AML-193 (cell line): ENCODE data around the gene TTLL10.
"Not testable (repeated sequence)": the region's sequence is repeated elsewhere in the genome, so short reads cannot be mapped to it uniquely, and the experiment has no call there.

Source experiments
- DNase-seq, 2 experiments: peaks; one replicate each; lab custom pipeline; 2025; lab: John Stamatoyannopoulos, UW

Gene TTLL10

GRCh38 chr1:1141911-1142250 is 31.8 kb upstream of the TTLL10 start:
- no peak for DNase-seq

DNA sequence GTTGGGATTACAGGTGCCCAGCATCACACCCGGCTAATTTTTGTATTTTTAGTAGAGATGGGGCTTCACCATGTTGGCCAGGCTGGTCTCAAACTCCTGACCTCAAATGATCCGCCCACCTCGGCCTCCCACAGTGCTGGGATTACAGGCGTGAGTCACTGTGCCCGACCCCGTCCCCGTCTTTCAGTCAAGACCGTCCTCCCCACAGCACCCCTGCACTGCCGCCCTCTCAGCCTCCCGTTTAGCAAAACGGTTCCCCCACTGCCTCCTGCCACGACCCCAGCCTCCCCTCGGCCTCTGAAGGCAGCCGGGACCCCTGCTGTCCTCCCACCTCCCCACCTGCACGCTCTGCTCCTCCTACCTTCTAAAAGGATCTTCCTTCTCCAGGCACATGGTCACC is 31.3 kb upstream of the TTLL10 start:
- not testable (repeated sequence) for DNase-seq

GRCh38 chr1:1142844-1143243 is 30.8 kb upstream of the TTLL10 start:
- no peak for DNase-seq

- no peak for DNase-seq
Observed at GRCh38 chr1:1143636-1144035, 30.0 kb upstream of the TTLL10 start.

DNA sequence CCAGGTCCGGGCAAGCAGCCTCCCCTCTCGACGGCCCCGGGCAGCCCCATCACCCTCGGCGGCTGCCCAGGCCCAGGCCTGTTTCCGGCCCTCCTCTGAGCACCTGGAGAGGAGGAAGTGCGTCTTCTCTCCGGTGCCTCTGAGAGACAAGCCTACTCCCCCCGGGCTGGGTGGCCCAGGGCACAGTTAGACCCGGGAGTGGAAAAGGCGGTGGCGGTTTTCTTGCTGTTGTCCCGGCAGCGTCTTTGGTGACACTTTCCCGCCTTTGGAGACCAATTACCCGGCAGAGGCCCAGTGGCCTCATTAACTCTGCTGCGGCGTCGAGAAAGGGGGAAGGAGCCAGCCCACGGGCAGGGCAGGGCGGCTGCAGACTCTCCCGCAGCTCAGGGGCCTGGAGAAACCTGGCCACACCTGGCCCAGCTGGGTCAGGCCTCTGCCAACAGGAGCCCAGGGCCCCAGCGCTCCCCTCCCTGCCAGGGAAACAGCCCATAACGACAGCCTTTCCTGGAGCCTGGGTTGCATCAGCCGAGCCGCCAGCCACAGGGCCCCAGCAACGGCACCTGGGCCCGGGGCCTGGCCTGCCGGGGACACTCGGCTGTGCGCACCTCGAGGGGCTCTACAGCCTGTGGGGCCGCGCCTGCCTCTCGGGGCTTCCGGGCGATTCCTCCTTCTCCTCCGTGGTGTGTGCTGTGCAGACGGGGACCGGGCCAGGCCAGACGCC is 29.4 kb upstream of the TTLL10 start:
- DNase-seq: no peak

DNA sequence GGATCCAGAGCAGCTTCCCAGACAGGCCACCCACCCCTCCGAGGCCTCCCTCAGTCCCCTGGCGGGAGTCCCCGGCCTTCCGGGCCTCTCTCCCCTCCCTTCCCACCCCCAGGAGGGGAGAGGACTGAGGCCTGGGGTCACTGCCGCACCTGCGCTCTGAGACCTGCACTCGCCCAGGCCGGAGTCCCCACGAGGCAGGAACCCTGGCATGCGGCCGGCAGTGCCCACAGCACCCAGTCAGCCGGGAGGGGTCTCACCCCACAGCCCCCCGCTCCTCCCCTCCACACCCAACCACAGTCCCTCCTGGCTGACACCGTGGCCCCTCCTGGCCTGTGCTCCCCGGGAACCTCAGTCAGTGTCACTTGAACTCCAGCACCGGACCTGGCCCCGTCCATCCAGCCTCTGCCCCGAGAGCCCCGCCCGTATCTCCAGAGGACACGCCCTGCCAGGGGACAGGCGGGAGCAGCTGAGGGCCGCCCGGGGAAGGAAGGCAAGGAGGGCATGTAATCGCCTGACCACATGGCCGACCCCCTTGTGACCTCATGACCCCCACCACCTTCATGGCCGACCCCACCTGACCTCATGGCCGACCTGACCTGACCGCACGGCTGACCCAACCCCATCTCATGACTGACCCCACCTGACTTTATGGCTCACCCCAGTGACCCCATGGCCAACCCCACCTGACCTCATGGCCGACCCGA is 28.7 kb upstream of the TTLL10 start:
- DNase-seq: no peak

- no peak for DNase-seq
Observed at GRCh38 chr1:1145547-1145914, 28.1 kb upstream of the TTLL10 start.

DNA sequence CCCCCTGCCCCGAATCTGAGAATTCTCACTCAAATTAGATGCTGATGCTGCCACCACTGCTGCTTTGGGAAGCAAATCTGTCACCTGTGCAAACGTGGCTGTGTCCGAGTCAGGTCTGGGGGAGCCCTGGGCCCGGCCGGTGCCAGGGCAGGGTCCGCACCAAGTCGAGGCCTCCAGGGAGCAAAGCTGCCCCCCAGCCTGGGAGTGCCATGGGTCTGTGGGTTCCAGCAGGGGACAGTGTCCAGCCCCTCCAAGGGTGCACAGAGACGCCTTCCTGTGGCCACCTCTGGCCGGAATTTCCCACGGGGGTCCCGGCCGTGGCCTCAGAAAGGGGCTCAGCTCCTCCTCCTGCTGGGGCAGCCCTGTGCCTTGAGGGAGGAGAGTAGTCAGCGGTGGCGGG is 27.7 kb upstream of the TTLL10 start:
- DNase-seq: no peak

- no peak for DNase-seq
Observed at GRCh38 chr1:1146596-1146995, 27.1 kb upstream of the TTLL10 start.

GRCh38 chr1:1148061-1148460 is 25.6 kb upstream of the TTLL10 start:
- no peak for DNase-seq

GRCh38 chr1:1148569-1148968 is 25.1 kb upstream of the TTLL10 start:
- DNase-seq: no peak

DNA sequence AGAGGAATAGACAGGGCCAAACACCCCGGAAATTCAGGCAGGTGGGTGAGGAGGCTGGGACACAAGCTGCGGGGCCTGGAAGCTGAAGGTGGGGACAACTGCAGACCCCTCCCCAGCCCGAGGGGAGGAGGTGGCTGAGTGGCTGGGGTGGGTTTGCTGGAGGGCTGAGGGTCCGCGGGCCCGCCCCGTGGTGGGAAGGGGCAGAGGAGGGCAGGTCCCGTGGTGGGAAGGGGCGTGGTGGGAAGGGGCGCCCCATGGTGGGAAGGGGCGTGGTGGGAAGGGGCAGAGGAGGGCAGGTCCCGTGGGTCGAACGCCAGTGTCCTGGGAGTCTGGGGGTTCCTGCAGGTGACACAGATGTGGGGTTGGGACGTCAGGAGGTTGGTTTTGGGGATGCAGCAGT is 24.3 kb upstream of the TTLL10 start:
- DNase-seq: no peak

GRCh38 chr1:1150100-1150499 is 23.6 kb upstream of the TTLL10 start:
- no peak for DNase-seq

DNA sequence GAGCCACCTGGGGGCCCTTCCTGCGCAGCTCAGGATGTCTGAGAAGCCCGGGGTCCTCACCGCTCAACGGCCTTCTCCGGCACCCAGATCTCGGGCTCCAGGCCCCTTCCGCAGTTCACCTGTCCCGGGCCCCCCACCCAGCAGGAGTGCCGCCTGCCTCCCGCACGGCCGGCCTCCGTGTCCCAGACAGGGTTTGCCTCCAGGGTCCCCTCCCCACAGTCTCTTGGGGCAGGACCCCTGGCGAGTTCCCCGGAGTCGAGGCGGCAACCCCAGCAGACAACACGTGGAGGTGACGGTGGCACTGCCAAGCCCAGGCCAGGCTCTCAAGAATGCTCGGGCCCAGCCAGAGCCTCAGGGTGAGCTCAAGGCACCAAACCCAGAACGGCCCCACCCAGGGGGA is 22.4 kb upstream of the TTLL10 start:
- DNase-seq: no peak

DNA sequence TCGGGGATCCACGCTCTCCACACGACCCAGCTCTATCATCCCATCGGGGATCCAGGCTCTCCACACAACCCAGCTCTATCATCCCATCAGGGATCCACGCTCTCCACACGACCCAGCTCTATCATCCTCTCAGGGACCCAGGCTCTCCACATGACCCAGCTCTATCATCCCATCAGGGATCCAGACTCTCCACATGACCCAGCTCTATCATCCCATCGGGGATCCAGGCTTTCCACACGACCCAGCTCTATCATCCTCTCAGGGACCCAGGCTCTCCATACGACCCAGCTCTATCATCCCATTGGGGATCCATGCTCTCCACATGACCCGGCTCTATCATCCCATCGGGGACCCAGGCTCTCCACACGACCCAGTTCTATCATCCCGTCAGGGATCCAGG is 21.2 kb upstream of the TTLL10 start:
- DNase-seq: not testable (repeated sequence)

- not testable (repeated sequence) for DNase-seq
Observed at GRCh38 chr1:1153215-1153614, 20.5 kb upstream of the TTLL10 start.

DNA sequence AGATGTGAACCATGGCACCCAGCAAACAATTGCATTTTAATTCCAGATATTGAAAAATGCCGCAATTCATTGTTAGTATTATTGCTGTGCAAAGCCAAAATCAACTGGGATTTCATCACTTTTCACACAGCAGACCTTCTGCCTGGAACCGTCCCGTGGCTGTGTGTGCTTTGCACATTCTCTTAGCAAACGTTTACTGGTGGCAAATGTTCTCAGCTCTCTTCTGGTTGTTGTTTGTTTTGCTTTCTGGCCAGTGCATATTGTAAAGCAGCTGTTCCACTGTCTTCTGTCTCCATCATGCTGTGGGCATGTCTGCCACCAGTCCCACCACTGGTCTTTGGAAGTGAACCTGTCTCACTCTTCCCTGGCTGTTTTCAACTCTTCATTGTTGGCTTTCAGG is 19.8 kb upstream of the TTLL10 start:
- DNase-seq: no peak

- no peak for DNase-seq
Observed at GRCh38 chr1:1155258-1155657, 18.4 kb upstream of the TTLL10 start.

- no peak for DNase-seq
Observed at GRCh38 chr1:1156140-1157032, 17.3 kb upstream of the TTLL10 start.

DNA sequence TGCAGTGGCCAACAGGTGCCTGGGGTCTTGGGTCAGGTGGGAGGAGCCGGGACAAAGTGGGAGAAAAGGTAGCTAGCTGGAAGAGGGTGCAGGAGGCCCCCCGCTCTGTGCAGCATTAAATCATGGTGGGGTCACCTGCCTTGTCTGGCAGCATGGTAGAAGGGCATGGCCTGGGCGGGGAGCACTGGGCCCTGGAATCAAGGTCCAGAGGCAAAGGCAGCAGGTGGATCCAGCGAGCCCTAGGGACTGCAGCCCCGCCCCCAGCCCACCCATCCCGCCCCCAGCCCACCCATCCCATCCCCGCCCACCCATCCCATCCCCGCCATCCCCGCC is 16.7 kb upstream of the TTLL10 start:
- no peak for DNase-seq

DNA sequence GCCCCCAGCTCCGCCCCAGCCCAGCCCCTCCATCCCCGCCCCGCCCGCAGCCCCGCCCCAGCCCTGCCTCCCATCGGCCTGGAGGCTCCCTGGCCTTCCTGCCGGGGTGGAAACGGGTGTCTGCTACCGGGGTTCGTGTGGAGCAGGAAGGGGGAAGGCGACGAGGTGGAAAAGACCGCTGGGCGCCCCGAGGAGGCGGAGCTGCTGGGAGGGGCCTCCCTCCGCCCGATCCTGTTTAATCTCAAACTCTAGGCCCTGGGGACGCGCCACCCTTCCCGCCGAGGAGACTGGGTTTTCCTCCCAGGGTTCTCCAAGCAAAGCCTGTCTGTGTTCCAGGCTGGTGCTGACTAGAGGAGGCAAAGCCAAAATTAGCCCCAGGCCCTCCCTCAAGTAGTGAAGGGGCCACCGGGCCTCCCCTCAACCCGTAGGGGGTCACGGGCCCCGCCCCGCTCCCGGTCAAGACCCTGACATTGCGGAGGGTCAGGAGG is 16.2 kb upstream of the TTLL10 start:
- no peak for DNase-seq

GRCh38 chr1:1157914-1158710 is 15.6 kb upstream of the TTLL10 start:
- no peak for DNase-seq
